Natural killer cell (primary cell): Measurements from ENCODE around the gene SH3PXD2A. TPM values are rescaled to one million over a fixed set of nuclear protein-coding genes. Genes with fewer than 3 reads are reported as not detected.

ENCODE experiments used
- ATAC-seq, 3 donors: fragments of 150-1000 bp in 2 of 3; fragments of 200-7000 bp in 1 of 3; cut with Tn5 transposase; 1 replicate in 1 of 3; 2 replicates in 2 of 3; pipeline ENCODE4 v1.10.0; 2021; ENCODE audit warnings: mild to moderate bottlenecking in 2 of 3, moderate library complexity in 2 of 3
- DNase-seq, 2 donors: peaks; one replicate each; pipeline versions ENCODE4 v3.0.0 to v3.0.0-alpha.2; 2013 to 2021; ENCODE audit warnings: mixed read lengths in 1 of 2
- H3K27ac ChIP-seq: one replicate; pipeline ENCODE4 v1.5.1; 2013; ENCODE audit warnings: mild to moderate bottlenecking, low read length
- H3K27me3 ChIP-seq: one replicate; pipeline ENCODE4 v1.6.1; 2013; ENCODE audit warnings: low read length; ENCODE audit not compliant: control insufficient read depth, insufficient read depth
- H3K36me3 ChIP-seq: one replicate; pipeline ENCODE4 v1.6.1; 2013; ENCODE audit warnings: low read length; ENCODE audit not compliant: control insufficient read depth, insufficient read depth
- H3K4me1 ChIP-seq: one replicate; pipeline ENCODE4 v1.6.1; 2013; ENCODE audit warnings: low read length; ENCODE audit not compliant: control insufficient read depth, insufficient read depth
- H3K4me3 ChIP-seq: one replicate; pipeline ENCODE4 v1.5.1; 2013; ENCODE audit warnings: low read length
- H3K9me3 ChIP-seq: one replicate; pipeline ENCODE4 v1.6.1; 2013; ENCODE audit warnings: low read length; ENCODE audit not compliant: control insufficient read depth, insufficient read depth
- H3K27ac Mint-ChIP-seq, 2 donors: one replicate each; pipeline ENCODE4 v1.8.0; 2022; ENCODE audit warnings: mild to moderate bottlenecking in 2 of 2, mixed read lengths in 2 of 2, moderate library complexity in 1 of 2
- H3K27me3 Mint-ChIP-seq, 2 donors: one replicate each; pipeline ENCODE4 v1.8.0; 2022; ENCODE audit warnings: low read depth in 2 of 2, mixed read lengths in 2 of 2
- H3K36me3 Mint-ChIP-seq: one replicate; pipeline ENCODE4 v1.8.0; 2022; ENCODE audit warnings: mixed read lengths
- H3K4me1 Mint-ChIP-seq, 2 donors: one replicate each; pipeline ENCODE4 v1.8.0; 2022; ENCODE audit warnings: mixed read lengths in 2 of 2
- H3K4me3 Mint-ChIP-seq: one replicate; pipeline ENCODE4 v1.8.0; 2022; ENCODE audit warnings: mild to moderate bottlenecking, moderate library complexity, mixed read lengths
- H3K9me3 Mint-ChIP-seq, 2 donors: one replicate each; pipeline ENCODE4 v1.8.0; 2022; ENCODE audit warnings: mixed read lengths in 2 of 2
- WGBS: methylation state at CpG from one replicate; pipeline ENCODE4 v1.1.7; 2013; ENCODE audit warnings: missing lambda C conversion rate; ENCODE audit not compliant: insufficient coverage; 5-methylcytosine and 5-hydroxymethylcytosine counted together
- intact Hi-C: fragments of 100-400 bp; cut with micrococcal nuclease; formaldehyde crosslinking; loops from one replicate; pipeline ENCODE4 v1.14.2; 2022
- total RNA-seq, 4 donors: library from RNA; stranded (reverse); fragments of 120-200 nt in 1 of 4; gene quantifications; one replicate each; pipeline versions ENCODE4 v1.2.3 to v1.2.4, GENCODE V29; 2013 to 2022
- TF ChIP-seq, protein P1 (sequence below): fragments of 200-600 bp; IDR thresholded peaks from one replicate; pipeline ENCODE4 v1.8.0; 2022; ENCODE audit warnings: antibody characterized with exemption

The SH3PXD2A gene
- total RNA-seq, 3 donors from 2014 or later (not counting 1 experiment from before 2014, with no cell fraction given): 3.3 to 7.0 (median 4.9) TPM

DNA sequence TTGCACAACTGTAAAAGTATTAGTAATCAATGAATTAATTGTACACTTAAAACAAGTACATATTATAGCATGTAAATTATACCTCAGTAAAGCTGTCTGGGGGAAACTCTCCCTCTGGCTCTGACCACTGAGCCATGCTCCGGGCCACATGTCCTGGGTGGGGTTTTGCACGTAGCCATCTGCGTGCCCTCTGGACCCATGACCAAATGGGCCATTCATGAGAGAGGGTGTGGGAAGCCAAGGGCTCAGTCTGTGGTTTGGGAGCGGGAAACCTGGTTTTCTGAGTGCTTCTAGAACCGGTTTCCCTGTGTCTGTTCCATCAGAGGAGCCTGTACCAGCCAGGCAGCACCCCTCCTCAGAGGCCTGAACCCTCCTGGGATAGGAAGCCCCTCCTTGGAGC, 143.2 kb downstream of the SH3PXD2A start:
- ATAC-seq: no peak
- H3K27me3 Mint-ChIP-seq: no peaks in the 10 kb centered on the region
- H3K36me3 Mint-ChIP-seq: no peaks in the 10 kb centered on the region
- Histone ChIP-seq H3K4me3 (no peak overlapping the region), H3K9me3 (no peaks in the 10 kb centered on the region), H3K36me3 (no peaks in the 10 kb centered on the region), H3K27me3 (no peaks in the 10 kb centered on the region), H3K4me1 (no peaks in the 10 kb centered on the region), H3K27ac (no peak overlapping the region)
- H3K27ac Mint-ChIP-seq: no peak overlapping the region
- TF ChIP-seq, protein P1, sequence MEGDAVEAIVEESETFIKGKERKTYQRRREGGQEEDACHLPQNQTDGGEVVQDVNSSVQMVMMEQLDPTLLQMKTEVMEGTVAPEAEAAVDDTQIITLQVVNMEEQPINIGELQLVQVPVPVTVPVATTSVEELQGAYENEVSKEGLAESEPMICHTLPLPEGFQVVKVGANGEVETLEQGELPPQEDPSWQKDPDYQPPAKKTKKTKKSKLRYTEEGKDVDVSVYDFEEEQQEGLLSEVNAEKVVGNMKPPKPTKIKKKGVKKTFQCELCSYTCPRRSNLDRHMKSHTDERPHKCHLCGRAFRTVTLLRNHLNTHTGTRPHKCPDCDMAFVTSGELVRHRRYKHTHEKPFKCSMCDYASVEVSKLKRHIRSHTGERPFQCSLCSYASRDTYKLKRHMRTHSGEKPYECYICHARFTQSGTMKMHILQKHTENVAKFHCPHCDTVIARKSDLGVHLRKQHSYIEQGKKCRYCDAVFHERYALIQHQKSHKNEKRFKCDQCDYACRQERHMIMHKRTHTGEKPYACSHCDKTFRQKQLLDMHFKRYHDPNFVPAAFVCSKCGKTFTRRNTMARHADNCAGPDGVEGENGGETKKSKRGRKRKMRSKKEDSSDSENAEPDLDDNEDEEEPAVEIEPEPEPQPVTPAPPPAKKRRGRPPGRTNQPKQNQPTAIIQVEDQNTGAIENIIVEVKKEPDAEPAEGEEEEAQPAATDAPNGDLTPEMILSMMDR: no peak
- 84% methylated on average over 5 of the region's 5 CpGs for WGBS
- no peak overlapping the region for H3K4me3 Mint-ChIP-seq
- H3K9me3 Mint-ChIP-seq: no peaks in the 10 kb centered on the region
- DNase-seq: no peak
- no peaks in the 10 kb centered on the region for H3K4me1 Mint-ChIP-seq
- intact Hi-C loops: no loop called here

DNA sequence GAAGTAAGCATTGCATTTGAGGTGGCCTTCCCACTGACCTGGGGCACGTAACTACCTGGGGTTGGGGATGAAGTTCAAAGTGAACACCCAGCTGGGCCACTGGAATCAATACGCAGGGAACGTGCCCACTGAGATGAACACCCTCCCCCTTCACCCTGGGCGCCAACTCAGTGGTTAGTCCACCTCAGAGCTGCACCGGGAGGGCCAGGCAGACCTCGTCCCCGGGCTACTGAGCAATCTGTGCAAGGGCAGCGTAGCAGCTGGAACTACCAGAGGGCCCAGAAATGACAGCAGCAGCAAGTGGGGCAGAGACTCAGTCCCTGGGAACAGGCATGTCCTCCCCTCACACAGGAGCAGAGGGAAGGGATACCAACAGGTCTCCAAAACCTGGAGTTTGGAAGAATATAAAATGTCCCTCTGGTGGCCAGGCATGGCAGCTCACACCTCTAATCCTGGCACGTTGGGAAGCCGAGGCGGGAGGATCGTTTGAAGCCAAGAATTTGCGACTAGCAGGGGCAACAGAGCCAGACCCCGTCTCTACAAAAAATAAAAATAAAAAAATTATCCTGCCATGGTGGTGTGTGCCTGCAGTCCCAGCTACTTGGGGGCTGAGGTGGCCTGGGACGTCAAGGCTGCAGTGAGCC, 143.9 kb downstream of the SH3PXD2A start:
- Histone ChIP-seq H3K27me3 (no peaks in the 10 kb centered on the region), H3K4me3 (no peak overlapping the region), H3K36me3 (no peaks in the 10 kb centered on the region), H3K9me3 (no peaks in the 10 kb centered on the region), H3K27ac (no peak overlapping the region), H3K4me1 (no peaks in the 10 kb centered on the region)
- H3K27me3 Mint-ChIP-seq: no peaks in the 10 kb centered on the region
- DNase-seq (no peak), ATAC-seq (no peak)
- 89% methylated on average over 15 of the region's 15 CpGs for WGBS
- TF ChIP-seq, protein P1: no peak
- H3K27ac Mint-ChIP-seq: no peak overlapping the region
- no peaks in the 10 kb centered on the region for H3K4me1 Mint-ChIP-seq
- intact Hi-C loops: no loop called here
- no peak overlapping the region for H3K4me3 Mint-ChIP-seq
- no peaks in the 10 kb centered on the region for H3K36me3 Mint-ChIP-seq
- no peaks in the 10 kb centered on the region for H3K9me3 Mint-ChIP-seq

DNA sequence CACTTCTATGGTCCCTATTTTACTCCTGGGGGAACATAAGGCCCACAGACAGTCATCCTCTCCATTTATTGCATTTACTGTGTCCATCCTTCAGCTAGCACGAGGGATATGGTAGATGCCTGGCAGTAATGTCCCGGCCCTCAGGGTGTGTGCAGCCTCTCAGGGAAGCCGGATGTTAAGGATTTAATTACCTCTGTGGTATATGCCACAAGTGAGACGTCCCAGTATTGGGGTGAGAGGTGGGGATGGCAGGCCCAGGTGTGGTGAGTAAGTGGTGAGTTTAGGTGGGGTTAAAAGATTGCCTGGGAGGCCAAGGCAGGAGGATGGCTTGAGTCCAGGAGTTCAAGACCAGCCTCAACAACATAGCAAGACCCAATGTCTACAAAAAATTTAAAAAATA, 144.9 kb downstream of the SH3PXD2A start:
- Histone ChIP-seq H3K27ac (no peak overlapping the region), H3K36me3 (no peaks in the 10 kb centered on the region), H3K9me3 (no peaks in the 10 kb centered on the region), H3K4me1 (no peaks in the 10 kb centered on the region), H3K4me3 (no peak overlapping the region), H3K27me3 (no peaks in the 10 kb centered on the region)
- Mint-ChIP-seq H3K36me3 (no peaks in the 10 kb centered on the region), H3K27me3 (no peaks in the 10 kb centered on the region), H3K9me3 (no peaks in the 10 kb centered on the region), H3K4me1 (no peaks in the 10 kb centered on the region), H3K27ac (no peak overlapping the region), H3K4me3 (no peak overlapping the region)
- 77% methylated on average over 4 of the region's 4 CpGs for WGBS
- intact Hi-C loops: no loop called here
- DNase-seq: no peak
- no peak for ATAC-seq
- TF ChIP-seq, protein P1: no peak

DNA sequence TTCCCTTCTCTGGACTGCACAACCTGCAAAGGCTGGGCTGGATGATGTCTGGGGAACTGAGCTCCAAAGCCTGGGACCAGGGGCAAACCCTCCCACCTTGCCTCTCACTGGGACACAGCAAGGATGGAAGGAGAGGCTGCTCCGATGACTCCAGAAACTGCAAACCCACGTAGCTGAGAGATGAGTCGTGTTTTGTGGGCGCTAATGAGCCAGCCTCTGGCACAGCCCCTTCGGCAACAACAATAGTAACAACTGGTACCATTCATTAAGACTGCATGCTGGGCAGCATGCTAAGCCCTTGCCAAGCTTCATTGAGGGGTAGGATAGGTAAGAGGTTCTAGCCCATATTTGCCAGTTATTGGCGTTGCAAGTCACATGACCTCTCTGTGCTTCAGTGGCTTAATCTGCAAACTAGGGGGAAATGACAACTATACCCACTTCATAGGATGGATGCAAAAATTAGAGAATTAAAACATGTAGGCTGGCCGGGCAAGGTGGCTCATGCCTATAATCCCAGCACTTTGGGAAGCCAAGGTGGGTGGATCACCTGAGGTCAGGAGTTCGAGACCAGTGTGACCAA, 145.9 kb downstream of the SH3PXD2A start:
- Mint-ChIP-seq H3K27ac (no peak overlapping the region), H3K27me3 (no peaks in the 10 kb centered on the region), H3K4me1 (no peaks in the 10 kb centered on the region), H3K4me3 (no peak overlapping the region), H3K9me3 (no peaks in the 10 kb centered on the region), H3K36me3 (no peaks in the 10 kb centered on the region)
- no peaks in the 10 kb centered on the region for H3K27me3 ChIP-seq
- H3K36me3 ChIP-seq: no peaks in the 10 kb centered on the region
- ATAC-seq (no peak), DNase-seq (no peak)
- TF ChIP-seq, protein P1: no peak
- intact Hi-C loops: no loop called here
- H3K9me3 ChIP-seq: no peaks in the 10 kb centered on the region
- H3K4me1 ChIP-seq: no peaks in the 10 kb centered on the region
- H3K27ac ChIP-seq: no peak overlapping the region
- WGBS: 86% methylated on average over 8 of the region's 8 CpGs
- no peak overlapping the region for H3K4me3 ChIP-seq
